NCI-H1092 (cell line): ENCODE data around the gene SNX24.

Source experiments
- DNase-seq: peaks from one replicate; lab custom pipeline; 2025; lab: John Stamatoyannopoulos, UW

SNX24 gene

DNA sequence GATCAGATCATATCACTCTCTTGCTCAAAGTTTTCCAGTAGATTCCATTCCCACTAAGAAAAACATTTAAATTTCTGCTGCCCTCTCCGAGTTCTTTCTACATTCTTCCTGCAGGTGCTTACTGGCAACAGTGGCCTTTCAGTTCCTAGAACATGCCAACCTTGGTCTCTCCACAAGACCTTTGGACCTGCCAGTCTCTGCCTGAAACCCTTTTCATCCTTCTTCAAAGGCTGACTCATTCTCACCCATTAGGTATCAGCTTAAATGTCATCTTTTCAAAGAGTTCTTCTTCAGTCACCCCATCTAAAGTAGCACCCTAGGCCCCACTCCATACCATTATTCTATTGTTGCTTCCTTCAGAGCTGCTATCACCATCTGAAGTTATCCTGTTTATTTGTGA is 169.3 kb downstream of the SNX24 start:
- DNase-seq = no peak

DNA sequence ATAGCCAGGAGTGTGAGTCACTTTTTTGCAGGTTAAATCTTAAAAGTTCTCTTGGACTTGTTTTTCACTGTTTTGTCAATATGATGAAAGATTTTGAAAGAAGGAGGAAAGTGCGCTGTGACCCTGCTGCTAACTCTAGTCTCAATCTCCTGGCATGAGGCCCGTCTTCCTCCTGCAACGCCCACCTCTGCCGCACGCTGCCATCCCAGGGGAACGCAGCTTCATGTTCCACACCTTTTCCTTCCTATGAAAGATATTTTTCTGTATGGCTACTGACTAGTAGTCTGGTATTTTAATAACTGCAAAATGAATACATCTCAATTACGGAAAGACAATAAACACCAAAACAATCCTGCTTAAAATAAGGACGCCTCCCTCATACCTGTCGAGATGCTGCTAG is 182.8 kb downstream of the SNX24 start:
- DNase-seq = no peak

DNA sequence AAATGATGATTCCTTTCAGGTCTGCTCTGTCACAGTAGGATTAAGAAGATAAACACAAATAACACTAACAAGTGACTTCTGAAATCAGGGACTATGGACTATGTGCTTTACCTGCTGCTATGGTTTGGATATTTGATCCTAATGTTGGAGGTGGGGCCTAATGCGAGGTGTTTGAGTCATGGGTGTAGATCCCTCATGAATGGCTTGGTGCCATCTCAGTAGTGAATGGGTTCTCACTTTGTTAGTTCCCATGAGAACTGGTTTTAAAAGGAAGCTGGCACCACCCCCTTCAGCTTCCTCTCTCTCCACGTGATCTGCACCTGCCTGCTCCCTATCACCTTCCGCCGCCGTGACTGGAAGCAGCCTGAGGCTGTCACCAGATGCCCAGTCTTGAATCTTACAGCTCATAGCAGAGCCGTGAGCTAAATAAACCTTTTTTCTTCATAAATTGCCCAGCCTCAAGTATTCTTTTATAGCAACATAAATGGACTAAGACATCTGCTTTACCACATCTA is 187.8 kb downstream of the SNX24 start:
- DNase-seq = no peak

DNA sequence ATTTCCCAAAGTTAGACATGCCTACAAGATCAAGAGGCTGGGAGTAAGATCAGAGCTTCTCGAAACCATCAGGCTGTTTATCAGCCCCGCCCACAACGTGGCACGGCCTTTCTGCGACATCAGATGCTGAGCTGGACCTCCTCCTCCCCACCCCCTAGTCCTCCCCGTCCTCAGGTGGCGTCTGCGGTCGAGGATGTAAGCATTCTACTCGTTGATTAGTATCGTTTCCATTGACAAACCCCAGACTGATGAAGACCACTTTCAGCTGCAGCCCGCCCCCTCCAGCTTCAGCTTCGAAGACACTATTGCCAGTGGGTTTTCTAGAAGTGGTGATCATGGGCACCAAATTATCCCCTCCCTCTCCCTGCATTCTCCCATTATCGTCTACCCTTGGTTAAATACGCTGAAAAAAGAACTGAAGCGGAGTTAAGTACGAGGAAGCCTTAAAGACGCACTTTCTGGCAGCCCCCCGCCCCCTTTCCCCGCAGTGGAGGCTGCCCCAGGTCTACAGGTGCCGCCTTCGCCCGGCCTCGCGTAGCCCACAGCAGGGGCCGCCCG is 190.0 kb downstream of the SNX24 start:
- no peak for DNase-seq

DNA sequence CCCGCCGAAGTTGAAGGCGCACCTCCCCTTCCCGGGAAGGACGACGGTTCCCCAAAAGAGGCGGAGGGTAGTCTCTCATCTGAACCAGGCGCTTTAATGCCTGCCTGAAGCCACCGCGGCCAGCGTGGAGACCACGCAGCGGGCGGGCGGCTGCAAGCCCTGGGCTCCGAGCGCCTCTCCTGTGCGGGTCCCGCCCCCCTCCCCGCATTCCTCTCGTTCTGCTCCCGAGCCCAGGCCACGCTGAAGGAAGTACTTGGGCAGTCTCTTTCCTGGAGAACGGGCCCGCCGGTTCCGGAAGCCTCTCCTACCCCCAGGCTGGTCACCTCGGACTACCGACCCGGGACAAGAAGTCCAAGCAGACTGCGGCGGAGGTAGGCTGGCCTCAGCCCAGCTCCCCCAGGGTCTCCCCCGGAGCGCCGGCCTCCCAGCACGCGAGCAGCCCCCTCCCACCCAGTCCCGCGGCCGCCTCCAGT is 190.5 kb downstream of the SNX24 start:
- DNase-seq = no peak

DNA sequence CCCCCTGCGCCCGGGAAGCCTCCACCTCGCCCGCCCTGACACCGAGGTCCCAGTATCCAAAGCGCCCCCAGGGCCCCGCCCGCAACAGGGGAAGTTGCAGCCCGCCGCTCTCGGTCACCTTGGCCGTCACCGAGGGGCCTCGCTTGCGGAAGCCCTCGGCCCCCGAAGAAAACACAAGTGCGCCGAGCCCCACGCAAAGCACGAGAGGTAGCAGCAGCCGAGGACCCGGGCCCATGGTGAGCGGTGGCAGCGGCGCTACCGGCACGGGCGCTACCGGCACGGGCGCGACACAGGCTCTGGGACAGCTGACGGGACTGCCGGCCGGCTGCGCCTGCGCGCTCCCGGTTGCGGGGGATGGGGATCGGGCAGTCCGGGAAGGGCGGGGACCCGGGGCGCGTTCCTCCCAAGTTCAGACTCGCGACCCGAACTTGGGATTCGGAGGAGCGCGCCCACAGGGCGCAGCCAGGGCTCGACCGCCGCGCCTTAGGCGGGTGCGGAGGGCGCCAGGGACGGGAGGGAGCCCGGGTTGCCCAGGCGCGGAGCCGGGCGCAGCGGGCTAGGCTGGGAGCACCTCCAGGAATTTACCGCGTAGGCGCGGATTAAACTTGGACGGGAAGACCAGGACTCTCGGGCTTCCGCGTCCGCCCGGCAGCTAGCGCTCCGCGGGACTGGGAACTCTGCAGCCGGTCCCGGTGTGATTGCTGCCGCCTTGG is 191.1 kb downstream of the SNX24 start, which contains the start of gene PPIC:
Gene PPIC (minus strand): TSS at position 335 of the 713 bp plus-strand sequence. CDS start 100 bp downstream, at position 235.
- DNase-seq = peak; percentile 1

DNA sequence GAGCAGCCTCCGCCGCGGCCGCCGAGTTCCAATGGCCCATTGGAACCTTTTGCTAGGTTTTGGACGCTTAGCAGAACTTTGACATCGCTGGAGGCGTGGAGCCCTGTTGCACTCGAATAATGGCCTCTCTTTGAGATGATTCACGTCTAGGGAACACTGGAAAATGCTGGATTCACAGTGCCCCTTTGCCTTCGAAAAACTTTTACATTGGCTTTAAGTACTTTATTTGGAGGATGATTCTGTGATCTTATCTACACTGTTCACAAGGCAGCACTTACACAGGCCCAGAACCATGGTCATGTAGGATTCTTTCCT is 191.6 kb downstream of the SNX24 start:
- no peak for DNase-seq

DNA sequence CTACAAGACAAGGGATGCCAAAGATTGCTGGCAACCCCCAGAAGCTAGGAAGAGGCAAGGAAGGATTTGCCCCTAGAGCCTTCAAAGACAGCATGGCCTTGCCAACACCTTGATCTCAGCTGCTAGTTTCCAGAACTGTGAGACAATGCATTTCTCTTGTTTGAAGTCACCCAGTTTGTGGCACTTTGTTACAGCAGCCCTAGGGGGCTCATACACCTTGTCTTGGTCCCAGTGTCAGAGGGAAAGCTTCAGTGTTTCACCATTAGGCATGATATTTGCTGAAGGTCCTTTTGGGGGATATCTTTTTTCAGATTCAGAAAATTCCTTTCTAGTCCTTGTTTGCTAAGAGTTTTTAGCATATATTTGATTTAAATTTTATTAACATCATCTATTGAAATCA is 194.3 kb downstream of the SNX24 start:
- no peak for DNase-seq

DNA sequence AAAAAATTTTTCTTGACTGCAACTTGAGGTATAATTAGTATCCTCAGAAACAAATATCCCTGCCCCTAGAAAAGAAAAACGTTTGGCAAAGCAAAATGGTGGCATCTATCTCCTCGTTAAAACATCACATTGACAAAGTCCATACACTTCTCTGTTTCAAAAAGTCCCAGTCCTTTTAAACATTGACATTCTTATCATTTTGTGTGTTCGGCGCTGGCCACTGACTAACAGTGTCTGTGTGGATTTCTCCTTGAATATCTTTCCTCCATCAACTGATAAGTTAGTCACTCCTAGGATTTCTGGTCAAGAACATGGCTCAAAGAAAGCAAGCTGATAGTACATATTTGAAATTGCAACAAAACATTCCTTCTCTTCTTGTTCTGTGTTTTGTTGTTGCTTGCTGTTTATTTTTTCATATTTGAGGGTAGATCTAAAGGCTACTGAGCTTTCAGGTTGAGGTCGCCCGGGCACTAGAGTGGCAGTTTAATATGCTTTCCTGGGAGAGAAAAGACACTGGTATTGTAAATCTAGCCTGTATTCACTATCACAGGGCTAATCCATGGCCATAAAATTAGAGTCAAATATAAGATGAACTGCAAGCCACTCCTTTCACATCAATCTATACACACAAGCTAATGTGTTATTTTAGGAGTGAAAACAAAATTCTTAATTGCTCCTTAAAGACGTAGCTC is 199.7 kb downstream of the SNX24 start:
- no peak for DNase-seq

DNA sequence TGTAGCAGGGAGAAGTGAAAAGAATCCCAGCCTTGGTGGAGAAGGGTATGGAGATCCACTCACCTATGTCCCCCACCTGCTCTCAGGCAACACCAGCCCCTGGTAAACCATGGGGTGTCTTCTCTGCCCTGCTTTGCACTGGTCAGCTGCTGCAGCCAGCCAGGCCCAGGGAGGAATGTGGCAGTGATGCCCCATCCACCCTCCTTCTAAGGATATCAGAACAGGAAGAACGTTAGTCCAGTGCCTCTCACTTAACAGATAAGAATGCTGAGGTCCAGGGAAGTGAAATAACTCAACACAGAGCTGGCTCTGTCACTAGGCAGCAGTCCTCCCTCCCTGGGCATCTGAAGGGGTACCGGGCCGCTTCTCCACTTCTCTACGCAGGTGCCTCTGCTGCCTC is 200.8 kb downstream of the SNX24 start:
- DNase-seq = no peak

DNA sequence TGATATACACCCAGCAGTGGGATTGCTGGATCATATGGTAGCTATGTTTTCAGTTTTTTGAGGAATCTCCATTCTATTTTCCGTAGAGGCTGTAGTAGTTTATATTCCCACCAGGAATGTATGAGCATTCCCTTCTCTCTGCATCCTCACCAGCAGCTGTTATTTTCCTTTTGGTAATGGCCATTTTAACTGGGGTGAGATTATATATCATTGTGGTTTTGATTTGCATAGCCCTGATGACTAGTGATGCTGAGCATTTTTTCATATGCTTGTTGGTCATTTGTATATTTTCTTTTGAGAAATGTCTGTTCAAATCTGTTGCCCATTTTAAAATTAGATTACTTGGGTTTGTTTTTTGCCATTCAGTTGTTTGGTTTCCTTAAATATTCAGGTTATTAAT is 202.3 kb downstream of the SNX24 start:
- DNase-seq = no peak

DNA sequence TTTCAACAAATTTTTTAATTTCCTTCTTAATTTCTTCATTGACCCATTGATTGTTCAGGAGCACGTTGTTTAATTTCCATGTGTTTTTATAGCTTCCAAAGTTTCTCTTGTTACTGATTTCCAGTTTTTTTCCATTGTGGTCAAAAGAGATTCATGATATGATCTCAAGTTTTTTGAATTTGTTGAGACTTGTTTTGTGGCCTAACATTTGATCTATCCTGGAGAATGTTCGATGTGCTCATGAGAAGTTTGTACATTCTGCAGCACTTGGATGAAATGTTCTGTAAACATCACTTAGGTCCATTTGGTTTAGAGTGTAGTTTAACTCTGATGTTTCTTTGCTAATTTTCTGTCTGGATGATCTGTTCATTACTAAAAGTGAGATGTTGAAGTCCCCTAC is 205.8 kb downstream of the SNX24 start:
- no peak for DNase-seq
